ENCODE measurements around the gene ZC3H6. TPM values are rescaled to one million over a fixed set of nuclear protein-coding genes. Genes with fewer than 3 reads are reported as not detected.
"Not testable (repeated sequence)": the region's sequence is repeated elsewhere in the genome, so short reads cannot be mapped to it uniquely, and the experiment has no call there.

The ZC3H6 gene
- total RNA-seq, 2 experiments from 2014 or later: 15.1 to 15.3 TPM

DNA sequence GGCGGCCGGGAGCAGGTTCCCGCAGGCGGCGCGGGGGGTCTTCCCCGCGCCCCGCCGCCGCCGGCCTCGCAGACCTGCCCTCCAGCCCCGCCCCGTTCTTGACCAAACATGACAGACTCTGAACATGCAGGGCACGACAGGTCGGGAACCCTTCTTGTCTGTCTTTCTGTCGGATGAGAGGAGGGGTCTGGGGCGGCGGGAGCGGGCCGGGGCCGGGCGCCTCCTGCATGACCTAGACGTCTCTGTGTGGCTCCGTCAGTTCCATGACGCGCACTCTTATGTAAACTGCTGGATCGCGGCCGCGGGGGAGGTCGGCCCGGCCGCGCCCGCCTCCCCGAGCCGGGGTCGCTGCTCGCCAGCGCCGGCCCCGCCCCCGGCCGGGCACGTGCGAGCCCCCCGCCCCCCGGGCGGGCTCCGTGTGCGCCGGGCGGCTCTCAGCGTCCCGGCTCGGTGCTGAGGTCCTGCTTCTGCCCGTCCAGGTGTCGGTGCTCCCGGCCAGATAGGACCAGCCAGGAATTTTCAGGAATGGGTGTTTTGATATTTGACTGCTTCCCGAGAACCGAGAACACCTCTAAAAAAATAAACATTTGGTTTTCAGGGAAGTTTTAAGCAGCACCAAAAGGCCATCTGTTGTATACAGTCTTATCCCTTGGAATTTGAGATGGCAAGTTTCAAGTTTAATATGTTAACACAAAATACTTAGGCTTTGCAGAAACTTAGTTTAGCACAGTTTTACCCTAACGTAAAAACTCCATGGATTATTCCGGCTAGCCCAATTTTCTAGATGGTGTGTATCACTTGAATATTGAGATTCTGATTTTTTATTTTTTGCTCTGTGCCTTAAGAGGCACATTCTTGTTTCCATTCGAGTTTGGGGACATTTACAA is 733 bp downstream of the ZC3H6 start:
- Mint-ChIP-seq H3K9me3 (ENCODE audit: low read depth) (no peaks in the 10 kb centered on the region), H3K27me3 (no peaks in the 10 kb centered on the region), H3K4me1 (peaks cover 31% of the 10 kb centered on the region), H3K36me3 (ENCODE audit: low read depth) (peaks cover 2% of the 10 kb centered on the region), H3K27ac (peak overlapping the region; percentile 97), H3K4me3 (peak overlapping the region; percentile 90)
- DNase-seq: peak; percentile 86
- peak; percentile 49 for ATAC-seq
- CTCF ChIA-PET: no interaction called here
- POLR2A ChIA-PET: no interaction called here
- intact Hi-C loops (cut with DNase I, micrococcal nuclease): loop anchor here (1.0 to 10.0 kb wide), 15 partner anchors 17 to 392 kb away; partner anchors contain the start of genes ANAPC1 (in 2 of the 2), POLR1B (in 2 of the 2), TTL (in 2 of the 2) and CHCHD5 (in 1 of the 2)

DNA sequence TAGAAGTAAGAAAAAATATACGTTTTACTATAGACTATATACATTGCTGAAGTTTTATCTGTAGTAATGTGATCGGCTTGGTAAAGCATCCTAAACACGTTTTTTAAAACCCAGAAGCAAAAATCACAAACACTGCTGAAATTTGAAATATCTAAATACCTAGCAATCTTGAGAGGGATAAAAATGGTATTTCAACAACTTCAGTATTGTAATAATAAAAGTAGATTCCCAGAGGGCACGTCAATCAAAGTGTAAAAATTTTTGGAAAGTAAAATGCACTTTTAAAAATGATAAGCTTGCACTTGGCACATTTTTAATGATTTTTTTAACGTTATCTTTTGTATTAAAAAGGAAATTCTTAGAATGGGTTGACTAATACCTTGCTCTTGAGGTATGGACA is 1.6 kb downstream of the ZC3H6 start:
- H3K4me3 Mint-ChIP-seq: peak overlapping the region; percentile 90
- H3K9me3 Mint-ChIP-seq (ENCODE audit: low read depth): no peaks in the 10 kb centered on the region
- no peaks in the 10 kb centered on the region for H3K27me3 Mint-ChIP-seq
- peaks cover 2% of the 10 kb centered on the region for H3K36me3 Mint-ChIP-seq (ENCODE audit: low read depth)
- ChIA-PET CTCF (interaction anchor here (0.9 to 1.0 kb wide), 2 partner anchors 17 to 27 kb away, joined by 3 to 5 read pairs; no protein-coding TSS in a partner anchor), POLR2A (interaction anchor here (0.6 kb wide), 1 partner anchor 10 kb away, joined by 3 read pairs; no protein-coding TSS in a partner anchor)
- peaks cover 37% of the 10 kb centered on the region for H3K4me1 Mint-ChIP-seq
- H3K27ac Mint-ChIP-seq: no peak overlapping the region
- DNase-seq (no peak), ATAC-seq (no peak)
- intact Hi-C loops (cut with DNase I, micrococcal nuclease): loop anchor here in 1 of 2 experiments (5.0 to 10.0 kb wide), 3 partner anchors 205 to 392 kb away; partner anchors contain the start of genes ANAPC1, POLR1B and TTL

DNA sequence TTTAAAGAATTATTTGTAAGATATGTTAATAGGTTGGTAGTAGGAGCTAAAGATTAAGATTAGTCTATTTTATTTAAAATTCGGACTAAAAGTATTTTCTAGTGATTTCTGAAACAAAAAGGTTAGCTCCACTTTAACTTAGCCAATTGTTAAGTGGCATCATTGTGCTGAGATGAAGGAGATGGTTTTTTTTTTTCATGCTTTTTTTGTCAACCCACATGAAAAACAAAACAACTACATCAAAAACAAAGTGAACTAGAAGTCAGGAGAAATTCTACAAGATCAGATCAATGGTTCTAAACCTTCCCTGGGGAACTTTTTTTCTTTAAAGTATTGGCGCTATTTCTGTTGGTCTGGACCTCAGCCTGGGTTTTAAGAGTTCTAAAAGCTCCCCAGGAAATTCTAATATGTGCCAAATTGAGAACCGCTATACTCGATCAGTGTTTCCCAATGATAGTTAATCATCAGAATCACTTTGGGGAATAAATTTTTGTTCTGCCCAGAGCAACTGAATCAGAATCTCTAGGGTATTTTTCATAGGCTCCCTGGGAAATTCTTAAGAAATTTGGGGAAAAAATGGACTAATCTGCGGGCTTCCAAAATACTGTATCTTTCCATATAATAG is 2.3 kb downstream of the ZC3H6 start:
- intact Hi-C loops (cut with DNase I, micrococcal nuclease): loop anchor here in 1 of 2 experiments (5.0 to 10.0 kb wide), 3 partner anchors 205 to 393 kb away; partner anchors contain the start of genes ANAPC1, POLR1B and TTL
- no peak overlapping the region for H3K27ac Mint-ChIP-seq
- H3K36me3 Mint-ChIP-seq (ENCODE audit: low read depth): peaks cover 2% of the 10 kb centered on the region
- H3K4me1 Mint-ChIP-seq: peaks cover 43% of the 10 kb centered on the region
- DNase-seq (no peak), ATAC-seq (no peak)
- POLR2A ChIA-PET: interaction anchor here (0.6 to 0.8 kb wide), 2 partner anchors 11 to 27 kb away, joined by 3 read pairs; no protein-coding TSS in a partner anchor
- peak overlapping the region; percentile 90 for H3K4me3 Mint-ChIP-seq
- no peaks in the 10 kb centered on the region for H3K9me3 Mint-ChIP-seq (ENCODE audit: low read depth)
- no peaks in the 10 kb centered on the region for H3K27me3 Mint-ChIP-seq
- CTCF ChIA-PET: interaction anchor here (0.8 to 1.3 kb wide), 6 partner anchors 10 to 33 kb away, joined by 3 to 5 read pairs (median 4); no protein-coding TSS in a partner anchor

DNA sequence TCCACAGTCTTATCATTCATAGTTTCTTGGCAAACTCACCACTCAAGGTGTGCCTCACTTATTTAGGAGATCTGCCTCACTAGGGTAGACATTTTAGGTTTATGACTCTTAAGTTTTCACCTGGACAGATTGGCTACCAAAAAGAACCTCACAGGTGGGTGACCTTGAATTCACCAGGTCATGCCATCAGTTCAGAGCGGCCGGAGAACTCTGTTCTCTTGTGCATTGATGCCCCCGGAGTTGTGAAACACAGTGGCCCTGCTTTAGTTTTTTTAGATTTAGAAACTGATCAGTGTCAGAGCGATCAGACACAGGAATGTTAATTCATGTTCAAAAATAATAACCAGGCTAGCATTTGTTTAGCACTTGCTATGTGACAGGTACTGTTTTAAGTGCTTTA is 6.7 kb downstream of the ZC3H6 start:
- DNase-seq; H3K9me3 Mint-ChIP-seq (ENCODE audit: low read depth); H3K36me3 Mint-ChIP-seq (ENCODE audit: low read depth); H3K27me3 Mint-ChIP-seq; POLR2A ChIA-PET; H3K27ac Mint-ChIP-seq; intact Hi-C loops (cut with DNase I, micrococcal nuclease); H3K4me3 Mint-ChIP-seq; ATAC-seq: not testable (repeated sequence)
- CTCF ChIA-PET: interaction anchor here (0.6 kb wide), 1 partner anchor 394 kb away, joined by 3 read pairs; no protein-coding TSS in a partner anchor
- H3K4me1 Mint-ChIP-seq: peaks cover 38% of the 10 kb centered on the region

DNA sequence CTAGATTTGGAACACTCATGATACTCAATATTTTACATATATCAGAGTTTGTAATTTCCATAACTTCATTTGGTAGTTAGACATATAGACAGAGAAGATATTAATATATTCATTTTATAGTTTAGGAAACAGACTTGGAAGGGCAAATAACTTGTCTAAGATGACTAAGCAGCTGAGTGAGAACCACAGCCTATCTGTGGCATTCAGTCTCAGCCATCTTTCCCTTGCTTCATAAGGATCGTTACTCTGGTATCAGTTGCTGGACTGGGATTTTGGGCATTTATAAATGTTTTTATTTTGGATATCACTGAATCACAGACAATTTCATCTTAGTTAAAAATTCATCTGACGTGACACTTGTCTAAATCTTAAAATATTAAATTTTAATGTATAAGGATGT is 8.1 kb downstream of the ZC3H6 start:
- intact Hi-C loops (cut with DNase I, micrococcal nuclease); H3K27me3 Mint-ChIP-seq; POLR2A ChIA-PET; DNase-seq; H3K27ac Mint-ChIP-seq; ATAC-seq; H3K9me3 Mint-ChIP-seq (ENCODE audit: low read depth); H3K4me3 Mint-ChIP-seq; H3K36me3 Mint-ChIP-seq (ENCODE audit: low read depth): not testable (repeated sequence)
- CTCF ChIA-PET: interaction anchor here (0.6 kb wide), 1 partner anchor 156 kb away, joined by 3 read pairs; no protein-coding TSS in a partner anchor
- H3K4me1 Mint-ChIP-seq: peaks cover 32% of the 10 kb centered on the region

DNA sequence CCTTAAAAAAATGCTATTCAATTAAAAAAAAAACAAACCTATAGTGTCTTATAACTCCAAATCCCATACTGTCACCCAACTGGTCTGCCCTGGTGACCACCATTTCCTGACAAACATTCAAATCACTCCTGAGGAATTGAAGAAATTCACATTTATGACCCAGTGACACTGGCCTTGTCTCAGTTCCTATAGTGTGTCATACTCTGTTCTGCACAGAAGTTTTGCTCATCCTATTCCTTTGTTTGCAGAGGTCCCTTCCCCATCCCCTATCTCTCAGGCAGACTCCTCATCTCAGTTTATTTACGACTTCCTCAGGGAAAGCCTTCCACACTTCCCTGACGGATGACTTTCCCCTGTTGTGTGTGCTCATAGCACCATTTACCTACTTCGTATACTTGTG is 14.7 kb downstream of the ZC3H6 start:
- no peak for DNase-seq
- Mint-ChIP-seq H3K27me3 (no peaks in the 10 kb centered on the region), H3K4me1 (peaks cover 7% of the 10 kb centered on the region), H3K27ac (no peak overlapping the region), H3K9me3 (ENCODE audit: low read depth) (no peaks in the 10 kb centered on the region), H3K36me3 (ENCODE audit: low read depth) (no peaks in the 10 kb centered on the region), H3K4me3 (no peak overlapping the region)
- ChIA-PET POLR2A (no interaction called here), CTCF (no interaction called here)
- no peak for ATAC-seq
- intact Hi-C loops (cut with DNase I, micrococcal nuclease): no loop called here

DNA sequence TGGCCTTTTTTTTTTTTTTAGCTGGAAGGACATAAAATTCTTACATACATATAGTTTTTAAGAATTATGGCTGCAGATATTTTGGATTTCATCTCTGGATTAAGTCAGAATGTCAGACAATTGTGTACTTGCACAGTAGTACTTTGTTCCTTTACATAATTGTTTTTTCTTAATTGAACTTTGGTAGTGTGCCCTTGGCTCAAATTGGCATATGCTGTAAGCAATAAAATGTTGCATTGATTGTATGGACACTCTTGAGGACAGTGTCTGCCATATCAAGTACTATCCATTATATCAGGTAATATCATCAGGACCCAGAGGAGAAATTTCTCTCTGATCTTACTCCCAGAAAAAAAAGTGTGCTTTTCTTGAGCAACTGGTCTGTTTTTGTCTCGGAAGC is 15.3 kb downstream of the ZC3H6 start:
- no peaks in the 10 kb centered on the region for H3K27me3 Mint-ChIP-seq
- no peak overlapping the region for H3K27ac Mint-ChIP-seq
- H3K36me3 Mint-ChIP-seq (ENCODE audit: low read depth): no peaks in the 10 kb centered on the region
- no peak overlapping the region for H3K4me3 Mint-ChIP-seq
- ATAC-seq (no peak), DNase-seq (no peak)
- ChIA-PET POLR2A (no interaction called here), CTCF (interaction anchor here (0.7 kb wide), 1 partner anchor 393 kb away, joined by 3 read pairs; no protein-coding TSS in a partner anchor)
- peaks cover 7% of the 10 kb centered on the region for H3K4me1 Mint-ChIP-seq
- intact Hi-C loops (cut with DNase I, micrococcal nuclease): no loop called here
- H3K9me3 Mint-ChIP-seq (ENCODE audit: low read depth): no peaks in the 10 kb centered on the region

DNA sequence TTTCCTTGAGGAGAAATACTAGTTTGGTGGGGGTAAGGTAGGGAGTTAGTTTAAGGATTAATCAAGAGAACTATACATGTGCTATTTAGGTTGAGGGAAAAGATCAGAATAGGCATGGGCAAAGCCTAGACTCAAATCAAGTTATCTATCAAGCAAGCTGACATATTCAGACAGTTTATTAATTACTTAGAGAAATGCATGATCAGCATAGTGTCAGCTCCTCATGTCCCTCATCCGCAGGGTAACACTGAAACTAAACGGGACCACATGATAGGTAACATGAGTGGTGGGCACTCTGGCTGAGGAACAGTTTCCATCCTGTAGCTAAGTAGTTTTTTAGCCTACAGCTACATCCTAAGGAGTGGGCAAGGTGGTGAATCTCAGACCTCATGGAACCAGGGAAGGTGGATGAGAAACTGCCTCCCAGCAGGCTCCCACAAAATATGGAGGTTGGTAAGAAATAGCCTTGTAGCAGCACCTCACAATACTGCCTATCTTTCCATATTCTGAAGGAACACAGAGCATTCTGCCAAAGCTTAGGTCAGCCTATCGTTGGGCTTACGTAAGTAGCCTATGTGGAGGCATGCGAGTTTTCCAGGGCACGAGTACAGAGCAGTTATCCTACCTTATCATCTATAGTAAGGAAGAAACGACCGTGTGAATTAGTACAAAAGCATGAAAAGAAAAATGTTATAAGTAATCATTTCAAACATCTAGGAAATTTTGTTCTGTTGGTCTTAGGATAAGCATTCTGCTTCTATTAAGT is 18.4 kb downstream of the ZC3H6 start:
- ChIA-PET POLR2A (no interaction called here), CTCF (no interaction called here)
- intact Hi-C loops (cut with DNase I, micrococcal nuclease): no loop called here
- Mint-ChIP-seq H3K27me3 (no peaks in the 10 kb centered on the region), H3K4me3 (no peak overlapping the region), H3K27ac (no peak overlapping the region), H3K4me1 (peaks cover 8% of the 10 kb centered on the region), H3K9me3 (ENCODE audit: low read depth) (no peaks in the 10 kb centered on the region), H3K36me3 (ENCODE audit: low read depth) (no peaks in the 10 kb centered on the region)
- DNase-seq (no peak), ATAC-seq (no peak)

DNA sequence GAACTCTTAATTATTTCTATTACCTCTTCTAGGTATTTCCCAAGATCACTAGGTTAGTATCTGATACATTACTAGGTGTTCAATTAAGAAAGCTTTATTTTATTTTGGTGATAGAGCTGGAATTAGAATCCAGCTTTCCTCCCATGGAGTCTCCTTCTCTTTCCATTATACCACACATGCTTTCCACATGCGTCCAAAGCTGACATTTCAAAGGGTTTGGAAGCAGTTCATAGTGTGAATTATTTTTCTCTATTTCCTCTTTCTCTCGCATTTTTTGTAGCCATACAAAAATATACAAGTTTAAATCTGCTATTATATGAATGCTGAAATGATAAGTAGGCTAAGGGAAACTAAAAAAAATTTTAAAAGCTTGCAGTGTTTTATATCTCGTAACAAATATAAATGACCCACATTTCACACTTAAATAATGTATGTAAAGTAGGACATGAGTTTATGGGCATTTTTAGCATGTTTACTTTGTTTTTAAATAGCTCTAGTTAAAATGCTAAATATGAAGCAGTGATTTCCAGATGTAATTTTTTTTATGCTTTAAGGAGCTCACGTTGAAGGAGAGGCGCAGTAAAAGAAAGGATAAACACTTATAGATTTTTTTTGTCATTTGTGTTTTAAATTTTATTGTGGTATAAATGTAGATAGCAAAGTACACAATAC is 20.1 kb downstream of the ZC3H6 start:
- peaks cover 2% of the 10 kb centered on the region for H3K9me3 Mint-ChIP-seq (ENCODE audit: low read depth)
- H3K36me3 Mint-ChIP-seq (ENCODE audit: low read depth): peaks cover 3% of the 10 kb centered on the region
- DNase-seq (no peak), ATAC-seq (no peak)
- no peaks in the 10 kb centered on the region for H3K27me3 Mint-ChIP-seq
- no peak overlapping the region for H3K4me3 Mint-ChIP-seq
- POLR2A ChIA-PET: no interaction called here
- CTCF ChIA-PET: interaction anchor here (0.6 to 1.7 kb wide), 7 partner anchors 11 to 173 kb away, joined by 3 to 5 read pairs (median 4); no protein-coding TSS in a partner anchor
- H3K27ac Mint-ChIP-seq: no peak overlapping the region
- intact Hi-C loops (cut with DNase I, micrococcal nuclease): no loop called here
- H3K4me1 Mint-ChIP-seq: peaks cover 8% of the 10 kb centered on the region

DNA sequence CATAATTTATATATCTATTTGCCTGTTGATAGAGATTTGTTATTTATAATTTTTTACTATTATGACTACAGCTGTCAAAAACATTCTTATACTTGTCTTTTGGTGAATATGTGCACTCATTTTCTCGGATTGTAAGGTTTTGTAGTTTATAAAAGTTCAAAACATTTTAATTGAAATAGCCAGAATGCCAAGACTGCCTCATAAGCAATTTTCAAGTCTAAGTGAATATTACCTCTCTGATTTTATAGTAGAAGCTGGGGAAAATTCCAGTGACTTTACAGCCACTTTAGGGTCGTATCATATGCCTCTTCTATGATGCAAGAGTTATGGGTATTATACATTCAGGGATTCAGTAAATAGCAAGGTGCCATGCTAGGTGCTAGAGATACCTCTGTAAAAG is 21.0 kb downstream of the ZC3H6 start:
- H3K9me3 Mint-ChIP-seq (ENCODE audit: low read depth): peaks cover 2% of the 10 kb centered on the region
- no peak for ATAC-seq
- no peak overlapping the region for H3K4me3 Mint-ChIP-seq
- peaks cover 8% of the 10 kb centered on the region for H3K36me3 Mint-ChIP-seq (ENCODE audit: low read depth)
- DNase-seq: no peak
- intact Hi-C loops (cut with DNase I, micrococcal nuclease): no loop called here
- no peaks in the 10 kb centered on the region for H3K27me3 Mint-ChIP-seq
- POLR2A ChIA-PET: no interaction called here
- H3K27ac Mint-ChIP-seq: no peak overlapping the region
- peaks cover 8% of the 10 kb centered on the region for H3K4me1 Mint-ChIP-seq
- CTCF ChIA-PET: no interaction called here
